HT1080 (cell line): ENCODE measurements around the gene ILF2. TPM values are rescaled to one million over a fixed set of nuclear protein-coding genes. Genes with fewer than 3 reads are reported as not detected.
"Not testable (repeated sequence)": the region's sequence is repeated elsewhere in the genome, so short reads cannot be mapped to it uniquely, and the experiment has no call there.

Source experiments
- DNase-seq: peaks from one replicate; pipeline ENCODE4 v3.0.0-alpha.2; 2015; ENCODE audit warnings: low read depth
- total RNA-seq: library from RNA; depleted of rRNA; stranded (reverse); fragments of >200 nt; shearing (Covaris generic); gene quantifications from 2 replicates; pipeline ENCODE4 v1.2.3, GENCODE V29; 2014

The ILF2 gene
- total RNA-seq, 1 experiment from 2014 or later = 368 TPM

- no peak for DNase-seq
Observed at GRCh38 chr1:153649137-153649862, 21.5 kb downstream of the ILF2 start.

- no peak for DNase-seq
Observed at GRCh38 chr1:153648000-153648643, 22.7 kb downstream of the ILF2 start.

- DNase-seq = no peak
Observed at GRCh38 chr1:153647346-153647714, 23.5 kb downstream of the ILF2 start.

- DNase-seq = no peak
Observed at GRCh38 chr1:153646672-153647345, 24.0 kb downstream of the ILF2 start.

- no peak for DNase-seq
Observed at GRCh38 chr1:153643816-153644215, 27.0 kb downstream of the ILF2 start.

GRCh38 chr1:153643100-153643499, 27.7 kb downstream of the ILF2 start:
- no peak for DNase-seq

- DNase-seq = no peak
Observed at GRCh38 chr1:153642161-153642560, 28.6 kb downstream of the ILF2 start.

GRCh38 chr1:153640861-153641260, 29.9 kb downstream of the ILF2 start:
- no peak for DNase-seq

- not testable (repeated sequence) for DNase-seq
Observed at GRCh38 chr1:153640213-153640612, 30.6 kb downstream of the ILF2 start.

GRCh38 chr1:153639280-153639679, 31.5 kb downstream of the ILF2 start:
- DNase-seq = no peak

GRCh38 chr1:153638261-153638660, 32.5 kb downstream of the ILF2 start:
- no peak for DNase-seq

GRCh38 chr1:153636312-153636711, 34.5 kb downstream of the ILF2 start:
- DNase-seq = no peak

- DNase-seq = no peak
Observed at GRCh38 chr1:153635872-153636271, 34.9 kb downstream of the ILF2 start.

GRCh38 chr1:153633754-153634665, 36.8 kb downstream of the ILF2 start, which contains the start of gene CHTOP:
Gene CHTOP, plus strand, starts transcription at chr1:153634066. Its CDS starts 2,523 bp downstream, at chr1:153636589.
- peak; percentile 97 for DNase-seq

- DNase-seq = no peak
Observed at GRCh38 chr1:153633161-153633753, 37.5 kb downstream of the ILF2 start.

- no peak for DNase-seq
Observed at GRCh38 chr1:153631047-153632022, 39.5 kb downstream of the ILF2 start.

- DNase-seq = no peak
Observed at GRCh38 chr1:153630384-153630783, 40.4 kb downstream of the ILF2 start.

- no peak for DNase-seq
Observed at GRCh38 chr1:153629971-153630370, 40.8 kb downstream of the ILF2 start.

- no peak for DNase-seq
Observed at GRCh38 chr1:153629343-153629665, 41.5 kb downstream of the ILF2 start.
